K562 (cell line): Measurements from ENCODE around the gene ATP6V0E2. TPM values are rescaled to one million over a fixed set of nuclear protein-coding genes. Genes with fewer than 3 reads are reported as not detected.

ENCODE experiments used
- BCL6 ChIP-seq: fragments of 250-450 bp; sonication (Bioruptor Pico); IDR thresholded peaks from 2 replicates; pipeline ENCODE4 v1.4.0; 2020
- BHLHE40 ChIP-seq: IDR thresholded peaks from 2 replicates; pipeline ENCODE4 v1.6.1; 2011; ENCODE audit warnings: low read length, improper control_type of control experiment
- CBX3 ChIP-seq, 2 experiments: IDR thresholded peaks; 1 replicate in 1 of 2; 2 replicates in 1 of 2; pipeline ENCODE4 v1.6.1; 2012; ENCODE audit warnings: inconsistent platforms in 2 of 2, low read length in 2 of 2, borderline replicate concordance in 1 of 2, control low read depth in 1 of 2
- IFI16 ChIP-seq: fragments of 250-450 bp; sonication (Bioruptor Pico); IDR thresholded peaks from 2 replicates; pipeline ENCODE4 v2.1.2; 2022; ENCODE audit warnings: mild to moderate bottlenecking, inconsistent platforms
- KLF13 ChIP-seq: fragments of 450-650 bp; IDR thresholded peaks from 2 replicates; pipeline ENCODE4 v1.6.1; 2016; ENCODE audit warnings: missing genetic modification characterization, low read depth, mild to moderate bottlenecking, missing compliant biosample characterization, moderate library complexity, borderline replicate concordance
- MCM7 ChIP-seq, 2 experiments: fragments of 450-650 bp; IDR thresholded peaks; 2 replicates each; pipeline ENCODE4 v1.6.1; 2016 to 2018
- NBN ChIP-seq: fragments of 450-650 bp; IDR thresholded peaks from 2 replicates; pipeline ENCODE4 v1.6.1; 2016; ENCODE audit warnings: low read depth, mild to moderate bottlenecking
- NR2C1 ChIP-seq, 2 experiments: fragments of 450-650 bp; IDR thresholded peaks; 2 replicates each; pipeline ENCODE4 v1.6.1; 2017; ENCODE audit warnings: mild to moderate bottlenecking in 2 of 2, antibody characterized with exemption in 1 of 2, inconsistent platforms in 1 of 2, missing compliant biosample characterization in 1 of 2, missing genetic modification characterization in 1 of 2
- RB1 ChIP-seq: fragments of 450-650 bp; IDR thresholded peaks from 2 replicates; pipeline ENCODE4 v1.6.1; 2017; ENCODE audit warnings: low read depth, mild to moderate bottlenecking
- RFX7 ChIP-seq: fragments of 250-450 bp; sonication (Bioruptor Pico); IDR thresholded peaks from 2 replicates; pipeline ENCODE4 v1.5.1; 2021; ENCODE audit warnings: mild to moderate bottlenecking
- SETDB1 ChIP-seq: IDR thresholded peaks from one replicate; pipeline ENCODE4 v1.6.1; 2012; ENCODE audit warnings: low read length, control low read depth, inconsistent platforms
- SIN3B ChIP-seq: fragments of 450-650 bp; IDR thresholded peaks from 2 replicates; pipeline ENCODE4 v1.6.1; 2017; ENCODE audit warnings: low read depth, mild to moderate bottlenecking, moderate library complexity
- ZNF133 ChIP-seq: fragments of 250-450 bp; sonication (Bioruptor Pico); IDR thresholded peaks from 2 replicates; pipeline ENCODE4 v1.4.0; 2020; ENCODE audit warnings: mild to moderate bottlenecking
- ZNF175 ChIP-seq: fragments of 200-800 bp; sonication (Bioruptor generic); IDR thresholded peaks from 2 replicates; pipeline ENCODE4 v1.6.1; 2016; ENCODE audit warnings: low read depth, mild to moderate bottlenecking, missing genetic modification characterization, missing compliant biosample characterization
- polyA plus RNA-seq, 8 experiments: library from polyadenylated mRNA; depleted of rRNA in 4 of 8; stranded (reverse) in 5 of 8; unstranded in 3 of 8; fragments of >200 nt; fragmentation: Nextera tagmentation in 2 of 8; fragmentation: Illumina TruSeq in 1 of 8; extraction: Ambion mirVana in 2 of 8; extraction: Trizol in 1 of 8; gene quantifications; 2 replicates each; pipeline versions ENCODE4 v1.2.1 to v1.2.3, GENCODE V29; 2011 to 2014; ENCODE audit warnings: inconsistent platforms in 1 of 8, missing spikeins in 1 of 8
- total RNA-seq, 7 experiments: library from RNA; depleted of rRNA in 6 of 7; stranded (reverse); fragments of >200 nt in 6 of 7; fragmentation: Illumina TruSeq in 2 of 7; extraction: Trizol in 2 of 7; gene quantifications; 2 replicates each; pipeline versions ENCODE4 v1.2.1 to v1.2.3, GENCODE V29; 2011 to 2021; ENCODE audit warnings: low replicate concordance in 1 of 7
- TF ChIP-seq, protein P1 (sequence below): fragments of 250-450 bp; sonication (Bioruptor Pico); IDR thresholded peaks from 2 replicates; pipeline ENCODE4 v1.8.0; 2022; ENCODE audit warnings: moderate library complexity, mild to moderate bottlenecking, inconsistent platforms
- TF ChIP-seq, protein P2 (sequence below): sonication (generic); formaldehyde crosslinking; IDR thresholded peaks from 2 replicates; pipeline ENCODE4 v1.8.1; 2023; ENCODE audit warnings: mild to moderate bottlenecking, missing genetic modification reagents
- TF ChIP-seq, protein P3 (sequence below): fragments of 450-650 bp; conservative IDR thresholded peaks from 2 replicates; pipeline ENCODE4 v1.6.1; 2016; ENCODE audit warnings: missing genetic modification characterization, low read depth, mild to moderate bottlenecking, control low read depth, missing compliant biosample characterization
- TF ChIP-seq, protein P4 (sequence below): fragments of 250-450 bp; sonication (Bioruptor Pico); IDR thresholded peaks from 2 replicates; pipeline ENCODE4 v1.5.0; 2021; ENCODE audit warnings: mild to moderate bottlenecking, borderline replicate concordance
- TF ChIP-seq, protein P5 (sequence below): IDR thresholded peaks from 2 replicates; pipeline ENCODE4 v1.6.1; 2011; ENCODE audit warnings: borderline replicate concordance, low read depth, mild to moderate bottlenecking, moderate library complexity, low read length; ENCODE audit not compliant: insufficient read depth, poor library complexity, severe bottlenecking

ATP6V0E2 gene
- total and polyA plus RNA-seq, 9 of the 15 experiments (the other 6 are each of a cell fraction or from before 2014, with no cell fraction given), result 0.55 to 18.5 (median 10.9) TPM

DNA sequence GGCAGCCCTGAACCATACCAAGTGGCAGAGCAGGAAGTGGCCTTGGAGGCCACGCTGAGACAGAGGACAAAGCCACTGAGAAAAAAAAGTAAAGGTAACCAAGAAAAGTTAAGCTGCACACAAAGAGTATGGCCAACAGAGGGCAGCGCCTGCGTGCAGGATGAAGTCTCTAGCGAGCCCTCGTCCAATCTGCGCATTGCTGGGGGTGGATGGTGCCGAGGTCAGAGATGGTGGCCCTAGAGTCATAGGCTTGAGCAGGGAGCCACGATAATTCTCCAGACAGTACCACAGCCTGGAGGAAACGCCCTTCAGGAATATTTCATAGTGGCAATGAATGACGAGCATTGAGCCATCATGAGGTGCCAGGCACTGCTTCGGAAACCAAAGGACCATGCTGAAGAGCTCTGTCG lies 9.7 kb downstream of the ATP6V0E2 start (continued):
- TF ChIP-seq NBN (peak; percentile 47; the same call in 1 of the 2 replicates), ZNF133 (CRISPR knock-in tag) (no peak), RB1 (peak; percentile 53; the same call in 1 of the 2 replicates), SETDB1 (peak; percentile 6), CBX3 (IDR thresholded peaks at IDR 0.05; ENCODE audit: borderline replicate concordance in 1 of 2, low read length in 2 of 2) (peak in 1 of 2 experiments; percentile 3; a peak in 1 of 3 replicates), BHLHE40 (0 out of 2 replicates have a peak, but pooled peaks have one; percentile 18), IFI16 (no peak), KLF13 (tag) (no peak), MCM7 (IDR thresholded peaks at IDR 0.05) (no peak), RFX7 (no peak), NR2C1 (IDR thresholded peaks at IDR 0.05) (no peak), NR2C1 (tag; IDR thresholded peaks at IDR 0.05) (no peak), BCL6 (no peak), ZNF175 (no peak), SIN3B (no peak)
- TF ChIP-seq, protein P1, sequence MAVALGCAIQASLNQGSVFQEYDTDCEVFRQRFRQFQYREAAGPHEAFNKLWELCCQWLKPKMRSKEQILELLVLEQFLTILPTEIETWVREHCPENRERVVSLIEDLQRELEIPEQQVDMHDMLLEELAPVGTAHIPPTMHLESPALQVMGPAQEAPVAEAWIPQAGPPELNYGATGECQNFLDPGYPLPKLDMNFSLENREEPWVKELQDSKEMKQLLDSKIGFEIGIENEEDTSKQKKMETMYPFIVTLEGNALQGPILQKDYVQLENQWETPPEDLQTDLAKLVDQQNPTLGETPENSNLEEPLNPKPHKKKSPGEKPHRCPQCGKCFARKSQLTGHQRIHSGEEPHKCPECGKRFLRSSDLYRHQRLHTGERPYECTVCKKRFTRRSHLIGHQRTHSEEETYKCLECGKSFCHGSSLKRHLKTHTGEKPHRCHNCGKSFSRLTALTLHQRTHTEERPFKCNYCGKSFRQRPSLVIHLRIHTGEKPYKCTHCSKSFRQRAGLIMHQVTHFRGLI, result no peak
- TF ChIP-seq, protein P2, sequence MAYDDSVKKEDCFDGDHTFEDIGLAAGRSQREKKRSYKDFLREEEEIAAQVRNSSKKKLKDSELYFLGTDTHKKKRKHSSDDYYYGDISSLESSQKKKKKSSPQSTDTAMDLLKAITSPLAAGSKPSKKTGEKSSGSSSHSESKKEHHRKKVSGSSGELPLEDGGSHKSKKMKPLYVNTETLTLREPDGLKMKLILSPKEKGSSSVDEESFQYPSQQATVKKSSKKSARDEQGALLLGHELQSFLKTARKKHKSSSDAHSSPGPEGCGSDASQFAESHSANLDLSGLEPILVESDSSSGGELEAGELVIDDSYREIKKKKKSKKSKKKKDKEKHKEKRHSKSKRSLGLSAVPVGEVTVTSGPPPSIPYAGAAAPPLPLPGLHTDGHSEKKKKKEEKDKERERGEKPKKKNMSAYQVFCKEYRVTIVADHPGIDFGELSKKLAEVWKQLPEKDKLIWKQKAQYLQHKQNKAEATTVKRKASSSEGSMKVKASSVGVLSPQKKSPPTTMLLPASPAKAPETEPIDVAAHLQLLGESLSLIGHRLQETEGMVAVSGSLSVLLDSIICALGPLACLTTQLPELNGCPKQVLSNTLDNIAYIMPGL (CRISPR knock-in tag), result no peak
- TF ChIP-seq, protein P3, sequence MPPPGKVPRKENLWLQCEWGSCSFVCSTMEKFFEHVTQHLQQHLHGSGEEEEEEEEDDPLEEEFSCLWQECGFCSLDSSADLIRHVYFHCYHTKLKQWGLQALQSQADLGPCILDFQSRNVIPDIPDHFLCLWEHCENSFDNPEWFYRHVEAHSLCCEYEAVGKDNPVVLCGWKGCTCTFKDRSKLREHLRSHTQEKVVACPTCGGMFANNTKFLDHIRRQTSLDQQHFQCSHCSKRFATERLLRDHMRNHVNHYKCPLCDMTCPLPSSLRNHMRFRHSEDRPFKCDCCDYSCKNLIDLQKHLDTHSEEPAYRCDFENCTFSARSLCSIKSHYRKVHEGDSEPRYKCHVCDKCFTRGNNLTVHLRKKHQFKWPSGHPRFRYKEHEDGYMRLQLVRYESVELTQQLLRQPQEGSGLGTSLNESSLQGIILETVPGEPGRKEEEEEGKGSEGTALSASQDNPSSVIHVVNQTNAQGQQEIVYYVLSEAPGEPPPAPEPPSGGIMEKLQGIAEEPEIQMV (tag), result no peak
- TF ChIP-seq, protein P4, sequence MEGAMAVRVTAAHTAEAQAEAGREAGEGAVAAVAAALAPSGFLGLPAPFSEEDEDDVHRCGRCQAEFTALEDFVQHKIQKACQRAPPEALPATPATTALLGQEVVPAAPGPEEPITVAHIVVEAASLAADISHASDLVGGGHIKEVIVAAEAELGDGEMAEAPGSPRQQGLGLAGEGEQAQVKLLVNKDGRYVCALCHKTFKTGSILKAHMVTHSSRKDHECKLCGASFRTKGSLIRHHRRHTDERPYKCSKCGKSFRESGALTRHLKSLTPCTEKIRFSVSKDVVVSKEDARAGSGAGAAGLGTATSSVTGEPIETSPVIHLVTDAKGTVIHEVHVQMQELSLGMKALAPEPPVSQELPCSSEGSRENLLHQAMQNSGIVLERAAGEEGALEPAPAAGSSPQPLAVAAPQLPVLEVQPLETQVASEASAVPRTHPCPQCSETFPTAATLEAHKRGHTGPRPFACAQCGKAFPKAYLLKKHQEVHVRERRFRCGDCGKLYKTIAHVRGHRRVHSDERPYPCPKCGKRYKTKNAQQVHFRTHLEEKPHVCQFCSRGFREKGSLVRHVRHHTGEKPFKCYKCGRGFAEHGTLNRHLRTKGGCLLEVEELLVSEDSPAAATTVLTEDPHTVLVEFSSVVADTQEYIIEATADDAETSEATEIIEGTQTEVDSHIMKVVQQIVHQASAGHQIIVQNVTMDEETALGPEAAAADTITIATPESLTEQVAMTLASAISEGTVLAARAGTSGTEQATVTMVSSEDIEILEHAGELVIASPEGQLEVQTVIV (CRISPR knock-in tag), result no peak
- TF ChIP-seq, protein P5, sequence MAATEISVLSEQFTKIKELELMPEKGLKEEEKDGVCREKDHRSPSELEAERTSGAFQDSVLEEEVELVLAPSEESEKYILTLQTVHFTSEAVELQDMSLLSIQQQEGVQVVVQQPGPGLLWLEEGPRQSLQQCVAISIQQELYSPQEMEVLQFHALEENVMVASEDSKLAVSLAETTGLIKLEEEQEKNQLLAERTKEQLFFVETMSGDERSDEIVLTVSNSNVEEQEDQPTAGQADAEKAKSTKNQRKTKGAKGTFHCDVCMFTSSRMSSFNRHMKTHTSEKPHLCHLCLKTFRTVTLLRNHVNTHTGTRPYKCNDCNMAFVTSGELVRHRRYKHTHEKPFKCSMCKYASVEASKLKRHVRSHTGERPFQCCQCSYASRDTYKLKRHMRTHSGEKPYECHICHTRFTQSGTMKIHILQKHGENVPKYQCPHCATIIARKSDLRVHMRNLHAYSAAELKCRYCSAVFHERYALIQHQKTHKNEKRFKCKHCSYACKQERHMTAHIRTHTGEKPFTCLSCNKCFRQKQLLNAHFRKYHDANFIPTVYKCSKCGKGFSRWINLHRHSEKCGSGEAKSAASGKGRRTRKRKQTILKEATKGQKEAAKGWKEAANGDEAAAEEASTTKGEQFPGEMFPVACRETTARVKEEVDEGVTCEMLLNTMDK, result peak; percentile 43
